SU-DHL-6 (cell line): ENCODE data around the gene CDKAL1.

Experiments
- EZH2phosphoT487 ChIP-seq: fragments of 200-600 bp; sonication (generic), shearing (Covaris generic); conservative IDR thresholded peaks from 2 replicates; pipeline ENCODE4 v1.6.1; 2018; ENCODE audit warnings: mild to moderate bottlenecking, antibody characterized with exemption, low read length, moderate library complexity, mixed read lengths
- TF ChIP-seq, protein P1 (sequence below): fragments of 200-600 bp; sonication (generic); IDR thresholded peaks from one replicate; pipeline ENCODE4 v1.5.1; 2017; ENCODE audit warnings: antibody characterized with exemption, mild to moderate bottlenecking, low read length, moderate library complexity; ENCODE audit not compliant: insufficient read depth, poor library complexity, severe bottlenecking

DNA sequence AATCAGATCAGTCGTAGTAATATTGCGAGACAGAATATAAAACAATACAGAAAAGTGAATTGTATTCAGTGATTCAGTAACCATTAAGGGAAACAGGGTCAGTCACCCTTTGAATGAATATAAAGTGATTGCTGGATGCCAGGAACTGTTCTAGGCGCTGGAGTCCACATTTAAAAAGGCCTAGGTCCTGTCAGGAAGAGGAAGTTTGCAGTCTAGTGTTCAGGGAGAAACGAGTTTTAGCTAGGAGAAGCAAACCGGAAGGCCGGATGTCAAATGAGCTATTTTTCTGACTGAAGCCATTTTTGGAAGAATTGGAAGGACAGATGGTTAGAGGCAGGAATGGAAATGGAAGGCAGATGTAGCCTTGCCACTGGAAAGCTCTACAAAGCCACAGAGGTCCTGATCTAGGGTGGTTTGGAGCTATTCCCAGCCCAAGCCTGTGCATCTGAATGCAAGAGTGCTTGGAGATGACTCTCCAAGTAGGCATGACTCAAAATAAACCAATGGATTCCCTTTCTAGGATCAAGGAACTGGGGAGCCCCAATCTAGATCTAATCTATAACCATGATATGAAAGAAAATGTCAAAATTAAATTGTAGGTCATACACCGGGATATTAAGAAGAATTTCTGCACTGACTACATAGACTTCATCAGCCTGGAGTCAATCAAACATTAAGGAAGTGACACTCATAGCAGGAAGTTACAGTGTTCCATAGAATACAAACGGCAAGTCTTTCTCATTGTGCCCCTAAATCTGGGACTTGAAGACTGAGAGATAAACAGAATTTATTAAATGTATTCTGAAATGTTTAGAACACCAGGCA lies 36.8 kb upstream of the CDKAL1 start:
- TF ChIP-seq, protein P1, sequence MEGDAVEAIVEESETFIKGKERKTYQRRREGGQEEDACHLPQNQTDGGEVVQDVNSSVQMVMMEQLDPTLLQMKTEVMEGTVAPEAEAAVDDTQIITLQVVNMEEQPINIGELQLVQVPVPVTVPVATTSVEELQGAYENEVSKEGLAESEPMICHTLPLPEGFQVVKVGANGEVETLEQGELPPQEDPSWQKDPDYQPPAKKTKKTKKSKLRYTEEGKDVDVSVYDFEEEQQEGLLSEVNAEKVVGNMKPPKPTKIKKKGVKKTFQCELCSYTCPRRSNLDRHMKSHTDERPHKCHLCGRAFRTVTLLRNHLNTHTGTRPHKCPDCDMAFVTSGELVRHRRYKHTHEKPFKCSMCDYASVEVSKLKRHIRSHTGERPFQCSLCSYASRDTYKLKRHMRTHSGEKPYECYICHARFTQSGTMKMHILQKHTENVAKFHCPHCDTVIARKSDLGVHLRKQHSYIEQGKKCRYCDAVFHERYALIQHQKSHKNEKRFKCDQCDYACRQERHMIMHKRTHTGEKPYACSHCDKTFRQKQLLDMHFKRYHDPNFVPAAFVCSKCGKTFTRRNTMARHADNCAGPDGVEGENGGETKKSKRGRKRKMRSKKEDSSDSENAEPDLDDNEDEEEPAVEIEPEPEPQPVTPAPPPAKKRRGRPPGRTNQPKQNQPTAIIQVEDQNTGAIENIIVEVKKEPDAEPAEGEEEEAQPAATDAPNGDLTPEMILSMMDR = no peak
- no peak for TF ChIP-seq EZH2phosphoT487
